ENCODE measurements around the gene ITGAV. TPM values are rescaled to one million over a fixed set of nuclear protein-coding genes. Genes with fewer than 3 reads are reported as not detected.

ITGAV gene
- total and polyA plus RNA-seq, 9 donors, result 35.3 to 123 (median 96.8) TPM

DNA sequence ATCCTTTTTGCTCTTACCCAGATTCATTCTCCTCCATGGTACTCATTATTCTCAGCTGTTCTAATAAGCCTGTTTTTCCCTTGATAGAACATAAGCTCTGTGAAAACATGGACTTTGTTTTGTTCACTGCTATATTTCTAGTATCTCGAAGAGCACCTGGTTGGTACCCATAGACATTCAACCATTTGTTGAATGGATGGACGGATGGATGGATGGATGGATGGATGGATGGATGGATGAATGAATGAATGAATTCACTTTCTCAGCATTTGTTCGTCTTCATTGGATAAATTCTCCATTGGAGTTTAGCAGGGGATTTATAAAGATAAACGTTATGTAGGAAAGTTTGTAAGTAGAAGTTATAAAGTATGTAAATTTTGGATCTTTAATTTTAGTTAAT lies 106.9 kb downstream of the ITGAV start:
- intact Hi-C loops (cut with DNase I), result no loop called here
- Histone ChIP-seq H3K4me3 (no peak overlapping the region), H3K4me1 (ENCODE audit: insufficient read depth) (no peaks in the 10 kb centered on the region), H3K9me3 (no peaks in the 10 kb centered on the region), H3K27ac (no peak overlapping the region), H3K27me3 (no peaks in the 10 kb centered on the region), H3K36me3 (no peaks in the 10 kb centered on the region)
- 48 to 61% (median 49%) methylated on average over 4 of the region's 4 CpGs for WGBS, 3 donors
- TF ChIP-seq POLR2A (IDR thresholded peaks at IDR 0.05) (no peak), EP300 (IDR thresholded peaks at IDR 0.05) (no peak)
- TF ChIP-seq, protein P1, sequence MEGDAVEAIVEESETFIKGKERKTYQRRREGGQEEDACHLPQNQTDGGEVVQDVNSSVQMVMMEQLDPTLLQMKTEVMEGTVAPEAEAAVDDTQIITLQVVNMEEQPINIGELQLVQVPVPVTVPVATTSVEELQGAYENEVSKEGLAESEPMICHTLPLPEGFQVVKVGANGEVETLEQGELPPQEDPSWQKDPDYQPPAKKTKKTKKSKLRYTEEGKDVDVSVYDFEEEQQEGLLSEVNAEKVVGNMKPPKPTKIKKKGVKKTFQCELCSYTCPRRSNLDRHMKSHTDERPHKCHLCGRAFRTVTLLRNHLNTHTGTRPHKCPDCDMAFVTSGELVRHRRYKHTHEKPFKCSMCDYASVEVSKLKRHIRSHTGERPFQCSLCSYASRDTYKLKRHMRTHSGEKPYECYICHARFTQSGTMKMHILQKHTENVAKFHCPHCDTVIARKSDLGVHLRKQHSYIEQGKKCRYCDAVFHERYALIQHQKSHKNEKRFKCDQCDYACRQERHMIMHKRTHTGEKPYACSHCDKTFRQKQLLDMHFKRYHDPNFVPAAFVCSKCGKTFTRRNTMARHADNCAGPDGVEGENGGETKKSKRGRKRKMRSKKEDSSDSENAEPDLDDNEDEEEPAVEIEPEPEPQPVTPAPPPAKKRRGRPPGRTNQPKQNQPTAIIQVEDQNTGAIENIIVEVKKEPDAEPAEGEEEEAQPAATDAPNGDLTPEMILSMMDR (IDR thresholded peaks at IDR 0.05), result no peak
- no peak for DNase-seq

DNA sequence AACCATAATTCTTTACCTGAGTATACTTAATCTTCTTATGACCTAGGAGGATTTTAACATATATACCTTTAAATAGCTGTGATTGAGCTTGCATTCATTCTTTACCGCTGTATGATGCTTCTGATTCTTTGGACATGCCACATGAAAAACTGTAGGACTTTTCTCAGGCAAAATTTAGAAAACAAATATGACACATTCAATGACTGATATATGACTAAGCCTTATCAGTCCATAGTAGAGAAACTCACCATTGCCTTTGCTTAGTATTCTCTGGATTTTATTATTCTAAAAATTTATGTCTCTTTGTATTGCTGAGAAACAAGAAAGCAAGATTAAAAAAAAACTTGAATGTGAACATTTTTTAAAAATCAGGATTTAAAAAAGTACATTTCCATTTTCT lies 107.7 kb downstream of the ITGAV start:
- no peaks in the 10 kb centered on the region for H3K9me3 ChIP-seq
- TF ChIP-seq POLR2A (IDR thresholded peaks at IDR 0.05), result no peak
- TF ChIP-seq, protein P1 (IDR thresholded peaks at IDR 0.05), result no peak
- TF ChIP-seq EP300 (IDR thresholded peaks at IDR 0.05), result no peak
- WGBS, 3 donors, result 88 to 97% (median 95%) methylated on average over 1 of the region's 1 CpG
- no peak overlapping the region for H3K4me3 ChIP-seq
- no peak for DNase-seq
- H3K27me3 ChIP-seq, result no peaks in the 10 kb centered on the region
- H3K4me1 ChIP-seq (ENCODE audit: insufficient read depth), result no peaks in the 10 kb centered on the region
- H3K36me3 ChIP-seq, result no peaks in the 10 kb centered on the region
- intact Hi-C loops (cut with DNase I), result no loop called here
- no peak overlapping the region for H3K27ac ChIP-seq

DNA sequence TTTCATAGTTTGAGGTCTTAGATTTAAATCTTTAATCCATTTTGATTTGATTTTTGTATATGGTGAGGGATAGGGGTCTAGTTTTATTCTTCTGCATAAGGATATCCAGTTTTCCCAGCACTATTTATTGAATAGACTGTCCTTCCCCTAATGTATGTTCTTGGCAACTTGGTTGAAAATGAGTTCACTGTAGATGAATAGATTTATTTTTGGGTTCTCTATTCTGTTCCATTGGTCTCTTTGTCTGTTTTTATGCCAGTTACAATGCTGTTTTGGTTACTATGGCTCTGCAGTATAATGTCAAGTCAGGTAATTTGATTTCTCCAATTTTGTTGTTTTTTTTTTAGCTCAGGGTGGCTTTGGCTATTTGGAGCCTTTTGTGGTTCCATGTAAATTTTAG lies 109.9 kb downstream of the ITGAV start:
- Histone ChIP-seq H3K4me1 (ENCODE audit: insufficient read depth) (no peaks in the 10 kb centered on the region), H3K4me3 (no peak overlapping the region), H3K9me3 (no peaks in the 10 kb centered on the region), H3K27ac (no peak overlapping the region), H3K36me3 (no peaks in the 10 kb centered on the region), H3K27me3 (no peaks in the 10 kb centered on the region)
- TF ChIP-seq EP300 (IDR thresholded peaks at IDR 0.05), result no peak
- no peak for TF ChIP-seq POLR2A (IDR thresholded peaks at IDR 0.05)
- TF ChIP-seq, protein P1 (IDR thresholded peaks at IDR 0.05), result no peak
- intact Hi-C loops (cut with DNase I), result no loop called here
- no peak for DNase-seq

DNA sequence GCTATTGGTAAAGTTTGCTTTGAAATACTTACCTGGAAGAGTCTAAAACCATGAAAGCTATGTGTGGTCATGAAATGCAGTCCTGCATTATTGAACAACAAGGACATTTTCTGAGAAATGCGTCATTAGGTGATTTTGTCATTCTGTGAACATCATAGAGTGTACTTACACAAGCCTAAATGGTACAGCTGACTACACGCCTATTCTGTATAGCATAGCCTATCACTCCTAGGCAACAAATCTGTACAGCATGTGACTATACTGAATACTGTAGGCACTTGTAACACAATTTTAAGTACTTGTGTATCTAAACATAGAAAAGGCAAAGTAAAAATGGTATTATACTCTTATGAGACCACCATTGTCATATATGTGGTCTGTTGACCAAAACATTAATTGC lies 112.2 kb downstream of the ITGAV start:
- Histone ChIP-seq H3K36me3 (no peaks in the 10 kb centered on the region), H3K27ac (no peak overlapping the region), H3K4me1 (ENCODE audit: insufficient read depth) (no peaks in the 10 kb centered on the region), H3K27me3 (no peaks in the 10 kb centered on the region), H3K9me3 (no peaks in the 10 kb centered on the region), H3K4me3 (no peak overlapping the region)
- TF ChIP-seq EP300 (IDR thresholded peaks at IDR 0.05) (no peak), POLR2A (IDR thresholded peaks at IDR 0.05) (no peak)
- TF ChIP-seq, protein P1 (IDR thresholded peaks at IDR 0.05), result no peak
- WGBS, 3 donors, result 94 to 100% (median 99%) methylated on average over 2 of the region's 2 CpGs
- intact Hi-C loops (cut with DNase I), result no loop called here
- no peak for DNase-seq

DNA sequence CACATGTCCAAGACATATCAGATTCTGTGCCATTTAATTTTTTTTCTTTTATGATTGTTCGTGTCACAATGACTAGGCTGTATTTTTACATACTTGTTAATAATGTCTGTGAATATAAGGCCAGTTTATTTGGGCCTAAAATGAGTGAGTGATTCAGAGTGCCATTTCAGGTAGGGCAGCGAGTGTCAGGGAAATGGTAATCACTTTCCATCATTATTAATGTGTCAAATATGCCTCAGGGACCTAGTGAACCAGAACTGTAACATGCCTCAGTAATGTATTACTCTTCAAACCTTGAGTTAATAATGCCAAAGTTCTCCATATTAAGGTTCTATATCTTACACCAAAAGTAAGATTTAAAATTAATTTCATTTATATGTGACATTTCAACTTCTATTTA lies 112.6 kb downstream of the ITGAV start:
- WGBS, 3 donors, result 67 to 97% (median 97%) methylated on average over 2 of the region's 2 CpGs
- Histone ChIP-seq H3K4me1 (ENCODE audit: insufficient read depth) (no peaks in the 10 kb centered on the region), H3K36me3 (no peaks in the 10 kb centered on the region), H3K9me3 (no peaks in the 10 kb centered on the region), H3K27me3 (no peaks in the 10 kb centered on the region), H3K27ac (no peak overlapping the region), H3K4me3 (no peak overlapping the region)
- intact Hi-C loops (cut with DNase I), result no loop called here
- TF ChIP-seq EP300 (IDR thresholded peaks at IDR 0.05), result no peak
- TF ChIP-seq, protein P1 (IDR thresholded peaks at IDR 0.05), result no peak
- TF ChIP-seq POLR2A (IDR thresholded peaks at IDR 0.05), result no peak
- no peak for DNase-seq

Measured in ovary (tissue), 9 donors.